K562 (cell line): Measurements from ENCODE around the gene KLK14. TPM values are rescaled to one million over a fixed set of nuclear protein-coding genes. Genes with fewer than 3 reads are reported as not detected.

Source experiments
- ATF7 ChIP-seq: fragments of 450-650 bp; IDR thresholded peaks from 2 replicates; pipeline ENCODE4 v1.7.1; 2014; ENCODE audit warnings: mild to moderate bottlenecking, moderate library complexity
- NFIX ChIP-seq: fragments of 250-450 bp; sonication (Bioruptor Pico); IDR thresholded peaks from 2 replicates; pipeline ENCODE4 v1.4.0; 2020; ENCODE audit warnings: low read depth, mild to moderate bottlenecking, moderate library complexity
- RREB1 ChIP-seq: fragments of 250-450 bp; sonication (Bioruptor Pico); IDR thresholded peaks from 2 replicates; pipeline ENCODE4 v1.4.0; 2020
- TFAP4 ChIP-seq: sonication (generic); formaldehyde crosslinking; IDR thresholded peaks from 2 replicates; pipeline ENCODE4 v1.8.0; 2022; ENCODE audit warnings: missing genetic modification reagents, mild to moderate bottlenecking, moderate library complexity, borderline replicate concordance
- THAP12 ChIP-seq: fragments of 250-450 bp; sonication (Bioruptor Pico); IDR thresholded peaks from 2 replicates; pipeline ENCODE4 v1.9.0; 2021; ENCODE audit warnings: mild to moderate bottlenecking, inconsistent platforms
- THAP7 ChIP-seq: fragments of 250-450 bp; sonication (Bioruptor Pico); IDR thresholded peaks from 2 replicates; pipeline ENCODE4 v1.5.0; 2021
- ZBTB8A ChIP-seq: fragments of 450-650 bp; IDR thresholded peaks from 2 replicates; pipeline ENCODE4 v1.6.1; 2018; ENCODE audit warnings: mild to moderate bottlenecking, moderate library complexity; ENCODE audit not compliant: partially characterized antibody
- ZNF175 ChIP-seq: fragments of 200-800 bp; sonication (Bioruptor generic); IDR thresholded peaks from 2 replicates; pipeline ENCODE4 v1.6.1; 2016; ENCODE audit warnings: low read depth, mild to moderate bottlenecking, missing genetic modification characterization, missing compliant biosample characterization
- ZNF24 ChIP-seq: fragments of 450-650 bp; IDR thresholded peaks from 2 replicates; pipeline ENCODE4 v1.6.1; 2016
- polyA plus RNA-seq, 8 experiments: library from polyadenylated mRNA; depleted of rRNA in 4 of 8; stranded (reverse) in 5 of 8; unstranded in 3 of 8; fragments of >200 nt; fragmentation: Nextera tagmentation in 2 of 8; fragmentation: Illumina TruSeq in 1 of 8; extraction: Ambion mirVana in 2 of 8; extraction: Trizol in 1 of 8; gene quantifications; 2 replicates each; pipeline versions ENCODE4 v1.2.1 to v1.2.3, GENCODE V29; 2011 to 2014; ENCODE audit warnings: inconsistent platforms in 1 of 8, missing spikeins in 1 of 8
- total RNA-seq, 7 experiments: library from RNA; depleted of rRNA in 6 of 7; stranded (reverse); fragments of >200 nt in 6 of 7; fragmentation: Illumina TruSeq in 2 of 7; extraction: Trizol in 2 of 7; gene quantifications; 2 replicates each; pipeline versions ENCODE4 v1.2.1 to v1.2.3, GENCODE V29; 2011 to 2021; ENCODE audit warnings: low replicate concordance in 1 of 7

The KLK14 gene
- total and polyA plus RNA-seq, 9 of the 15 experiments (the other 6 are each of a cell fraction or from before 2014, with no cell fraction given) = not detected

DNA sequence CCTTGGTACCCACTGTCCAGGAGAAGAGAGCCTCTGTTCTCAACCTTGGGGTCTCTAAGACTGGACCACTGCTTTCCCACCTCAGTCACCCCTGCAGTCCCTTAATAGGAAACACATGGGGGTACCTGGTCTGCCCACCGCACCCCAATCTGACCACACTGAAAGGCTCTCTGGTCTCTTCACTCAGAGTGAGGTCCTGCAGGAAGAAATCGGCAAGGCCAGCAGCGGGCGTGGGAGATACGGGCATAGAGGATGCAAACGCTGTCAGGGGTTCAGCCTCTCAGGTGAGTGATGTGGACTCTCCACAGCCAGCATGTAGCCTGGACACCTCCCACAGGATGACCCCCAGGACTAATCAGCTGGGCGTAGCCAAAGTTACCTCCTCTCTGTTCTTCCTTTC lies 45.5 kb upstream of the KLK14 start (continued):
- TF ChIP-seq THAP12 (CRISPR knock-in tag) (no peak), RREB1 (CRISPR knock-in tag) (no peak), TFAP4 (peak; percentile 21; the same call in 1 of the 2 replicates), ZNF24 (no peak), THAP7 (no peak), ZNF175 (0 out of 2 replicates have a peak, but pooled peaks have one; percentile 13), NFIX (CRISPR knock-in tag) (no peak), ATF7 (no peak), ZBTB8A (no peak)
